Activated CD4-positive, CD25-positive, alpha-beta regulatory T cell treated with anti-CD3 and anti-CD28 coated beads, Interleukin-2, amount 50 U/mL, for 24 hours (primary cell): ENCODE measurements around the gene ST6GALNAC2.
"Not testable (repeated sequence)": the region's sequence is repeated elsewhere in the genome, so short reads cannot be mapped to it uniquely, and the experiment has no call there.

Experiments used
- ATAC-seq, 2 donors: fragments of 150-1000 bp; cut with Tn5 transposase; one replicate each; pipeline ENCODE4 v1.10.0; 2021; ENCODE audit warnings: mild to moderate bottlenecking in 1 of 2, moderate library complexity in 1 of 2

The ST6GALNAC2 gene

DNA sequence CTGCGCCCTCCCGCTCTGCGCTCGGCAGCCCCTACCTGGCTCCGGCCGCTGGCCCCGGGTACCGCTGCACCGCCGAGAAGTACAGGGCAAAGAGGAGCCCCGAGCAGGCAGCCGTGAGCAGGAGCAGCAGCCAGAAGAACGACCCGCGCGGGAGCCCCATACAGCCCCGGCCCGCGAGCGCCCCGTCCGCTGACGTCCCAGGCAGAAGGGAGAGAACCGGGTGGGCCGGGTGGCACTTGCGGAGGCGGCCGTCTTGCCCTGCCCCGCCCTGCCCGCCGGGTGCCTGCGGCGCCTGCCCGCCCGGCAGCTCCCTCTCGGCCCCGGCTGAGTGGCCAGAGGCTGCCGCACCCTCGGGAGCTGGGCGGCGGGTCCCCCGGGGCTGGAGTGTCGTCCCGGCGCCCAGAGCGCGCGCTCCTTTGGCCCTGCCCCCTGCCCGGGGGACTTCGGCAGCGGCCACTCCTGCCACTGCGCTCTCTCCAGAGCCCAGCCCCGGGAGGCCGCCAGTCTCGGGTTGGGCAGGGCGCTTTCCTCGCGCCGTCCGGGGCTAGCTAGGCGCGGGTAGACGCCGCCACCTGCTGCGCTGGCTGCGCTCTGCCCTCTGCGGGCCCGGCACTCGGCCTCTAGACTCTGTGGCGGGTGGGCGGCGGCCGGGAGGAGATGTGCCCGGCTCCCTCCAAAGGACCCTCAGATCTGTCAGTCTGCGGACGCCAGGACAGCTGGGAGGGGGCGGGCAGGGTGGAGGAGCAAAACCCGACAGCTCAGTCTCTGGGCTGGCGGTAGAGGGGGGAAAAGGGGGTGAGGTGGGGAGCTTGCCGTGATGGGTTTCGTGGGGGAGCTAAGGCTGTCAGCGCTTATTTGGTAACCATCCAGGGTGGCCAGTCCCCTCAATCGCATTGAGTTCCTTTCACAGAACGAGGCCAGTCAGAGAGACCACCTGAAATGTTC lies at the start of gene ST6GALNAC2:
TSS of gene ST6GALNAC2 (minus strand) at position 212 of the 945 bp plus-strand sequence. CDS start at position 160, 52 bp downstream.
- ATAC-seq, result peak; percentile 59 to 67

GRCh38 chr17:76635039-76635438 lies 49.4 kb upstream of the ST6GALNAC2 start:
- no peak for ATAC-seq

- no peak for ATAC-seq
Observed at GRCh38 chr17:76633628-76634328, 48.1 kb upstream of the ST6GALNAC2 start.

DNA sequence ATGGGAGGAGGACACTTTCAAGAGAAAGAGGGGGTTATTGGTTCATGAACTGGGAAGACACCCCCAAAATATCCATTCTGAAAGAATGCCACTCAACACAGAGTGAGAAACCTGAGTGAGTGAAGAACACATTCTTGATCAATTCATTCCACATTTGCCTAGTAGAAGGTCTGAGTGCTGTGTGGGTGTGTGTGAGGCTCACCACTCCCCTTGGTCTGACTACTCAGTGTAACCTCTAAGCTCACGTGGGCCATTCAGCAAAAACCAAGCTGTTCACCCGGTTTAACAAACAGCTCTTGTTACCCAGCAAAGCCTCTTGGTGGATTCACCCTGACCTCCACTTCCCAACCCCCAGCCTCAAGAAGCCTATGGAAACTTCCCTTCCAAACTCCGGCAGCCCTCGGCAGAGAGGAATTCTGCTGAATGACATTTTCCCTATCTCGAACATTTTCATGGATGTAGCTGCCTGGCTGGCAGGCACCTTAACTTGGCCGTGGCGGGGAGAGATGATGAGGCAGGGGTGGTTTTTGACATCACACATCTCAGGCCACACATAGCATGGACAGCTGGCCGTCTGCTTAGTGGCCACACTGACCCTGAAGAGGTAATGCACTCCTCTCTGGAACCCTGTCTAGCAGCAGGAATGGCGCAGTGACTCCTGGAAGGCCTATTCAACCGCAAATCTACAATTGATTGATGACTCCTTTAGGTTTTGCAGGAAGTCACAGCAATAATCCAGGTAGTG lies 46.3 kb upstream of the ST6GALNAC2 start:
- ATAC-seq, result no peak

- no peak for ATAC-seq
Observed at GRCh38 chr17:76630151-76630550, 44.5 kb upstream of the ST6GALNAC2 start.

GRCh38 chr17:76627510-76627909 lies 41.9 kb upstream of the ST6GALNAC2 start:
- no peak for ATAC-seq

DNA sequence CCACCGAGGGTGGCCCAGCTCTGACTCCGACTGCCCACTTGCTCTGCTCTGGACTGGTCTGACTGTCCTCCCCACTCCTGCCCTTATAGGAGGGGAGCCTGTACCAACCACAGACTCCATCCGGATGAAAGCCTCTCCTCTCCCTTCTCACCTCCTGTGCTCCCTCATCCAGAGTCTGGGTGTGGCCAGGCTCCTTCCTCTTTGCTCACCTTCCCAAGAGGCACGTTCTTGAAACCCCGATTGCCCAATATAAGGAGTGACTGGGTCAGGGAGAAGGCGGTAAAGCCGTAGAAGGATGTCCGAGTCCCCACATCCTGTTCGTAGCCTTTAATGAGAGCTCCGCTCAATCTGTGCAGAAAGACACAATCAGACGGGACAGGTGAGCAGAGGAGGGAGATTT lies 40.8 kb upstream of the ST6GALNAC2 start:
- no peak for ATAC-seq

GRCh38 chr17:76625496-76625895 lies 39.8 kb upstream of the ST6GALNAC2 start:
- no peak for ATAC-seq

GRCh38 chr17:76623271-76624146 lies 37.8 kb upstream of the ST6GALNAC2 start:
- peak; percentile 78 to 88 for ATAC-seq

- ATAC-seq, result no peak
Observed at GRCh38 chr17:76617838-76618237, 32.2 kb upstream of the ST6GALNAC2 start.

DNA sequence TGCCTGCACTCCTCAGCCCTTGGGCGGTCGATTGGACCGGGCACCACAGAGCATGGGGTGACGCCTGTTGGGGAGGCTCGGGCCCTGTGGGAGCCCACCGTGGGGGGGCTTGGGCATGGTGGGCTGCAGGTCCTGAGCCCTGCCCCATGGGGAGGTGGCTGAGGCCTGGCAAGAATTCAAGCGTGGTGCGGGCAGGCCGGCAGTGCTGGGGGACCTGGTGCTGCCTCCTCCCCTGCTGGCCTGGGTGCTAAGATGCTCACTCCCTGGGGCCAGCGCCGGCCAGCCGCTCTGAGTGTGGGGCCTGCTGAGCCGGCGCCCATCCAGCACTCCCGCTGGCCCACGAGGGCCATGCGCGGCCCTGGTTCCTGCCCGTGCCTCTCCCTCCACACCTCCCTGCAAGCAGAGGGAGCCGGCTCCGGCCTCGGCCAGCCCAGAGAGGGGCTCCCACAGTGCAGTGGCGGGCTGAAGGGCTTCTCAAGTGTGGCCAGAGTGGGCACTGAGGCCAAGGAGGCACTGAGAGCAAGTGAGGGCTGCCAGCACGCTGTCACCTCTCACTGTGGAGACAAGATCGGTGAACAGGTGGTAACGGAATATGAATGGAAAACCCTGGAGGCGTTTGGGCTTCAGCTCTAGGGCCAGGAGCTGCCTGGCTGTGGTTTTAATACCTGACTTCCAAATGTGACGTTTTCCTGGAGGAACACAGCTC lies 29.4 kb upstream of the ST6GALNAC2 start:
- ATAC-seq, result no peak

DNA sequence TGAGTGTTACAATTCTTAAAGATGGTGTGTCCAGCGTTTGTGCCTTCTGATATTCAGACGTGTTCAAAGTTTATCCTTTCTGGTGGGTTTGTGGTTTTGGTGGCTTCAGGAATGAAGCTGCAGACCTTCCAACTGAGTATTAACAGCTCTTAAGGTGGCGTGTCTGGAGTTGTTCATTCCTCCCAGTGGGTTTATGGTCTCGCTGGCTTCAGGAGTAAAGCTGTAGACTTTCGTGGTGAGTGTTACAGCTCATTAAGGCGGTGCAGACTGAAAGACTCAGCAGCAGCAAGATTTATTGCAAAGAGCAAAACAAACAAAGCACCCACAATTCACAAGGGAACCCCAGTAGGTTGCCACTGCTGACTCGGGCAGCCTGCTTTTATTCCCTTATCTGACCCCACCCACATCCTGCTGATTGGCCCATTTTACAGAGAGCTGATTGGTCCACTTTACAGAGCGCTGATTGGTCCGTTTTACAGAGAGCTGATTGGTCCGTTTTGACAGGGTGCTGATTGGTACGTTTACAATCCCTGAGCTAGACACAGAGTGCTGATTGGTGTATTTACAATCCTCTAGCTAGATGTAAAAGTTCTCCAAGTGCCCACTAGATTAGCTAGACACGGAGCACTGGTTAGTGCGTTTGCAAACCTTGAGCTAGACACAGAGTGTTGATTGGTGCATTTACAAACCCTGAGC lies 28.6 kb upstream of the ST6GALNAC2 start:
- not testable (repeated sequence) for ATAC-seq

DNA sequence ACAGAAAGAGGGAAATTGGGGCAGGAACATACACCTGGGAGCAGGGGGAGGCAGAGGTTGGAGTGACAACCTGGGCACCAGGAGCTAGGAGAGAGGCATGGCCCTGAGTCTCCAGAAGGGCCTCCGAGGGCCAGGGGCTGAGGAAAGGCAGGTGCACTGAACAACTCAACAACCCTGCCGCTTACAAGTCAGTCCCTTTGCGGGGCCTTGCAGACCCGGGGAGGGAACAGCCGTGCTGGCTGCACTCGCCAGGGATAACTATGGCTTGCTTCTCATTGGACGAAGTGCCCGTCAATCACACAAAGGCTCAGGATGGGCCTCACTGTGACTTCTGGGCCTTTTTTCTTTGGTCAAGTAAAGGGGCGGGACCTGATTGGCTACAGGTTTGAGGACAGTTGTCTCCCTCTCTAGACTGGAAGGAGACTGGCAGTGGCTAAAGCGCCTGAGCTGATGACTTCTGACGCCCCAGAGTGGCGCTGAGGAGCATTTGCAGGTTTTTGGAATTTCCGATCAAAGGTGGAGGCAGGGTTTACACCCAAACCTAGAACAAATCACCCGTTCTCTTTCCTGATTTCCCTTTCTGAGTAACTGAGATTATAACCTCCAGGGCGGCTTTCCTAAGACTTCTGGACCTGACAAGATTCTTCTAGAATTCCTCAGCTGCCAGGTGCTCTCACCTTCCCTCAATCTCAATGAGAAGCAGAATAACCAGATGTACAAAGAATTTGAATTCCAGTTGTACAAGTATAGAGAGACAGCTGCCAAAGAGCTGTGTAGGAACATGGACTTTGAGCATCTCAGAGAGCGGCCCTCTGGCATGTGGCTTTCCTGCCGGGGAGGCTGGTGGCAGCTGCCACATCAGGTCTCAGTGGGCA lies 27.6 kb upstream of the ST6GALNAC2 start:
- ATAC-seq, result no peak

GRCh38 chr17:76612465-76612864 lies 26.8 kb upstream of the ST6GALNAC2 start:
- no peak for ATAC-seq

DNA sequence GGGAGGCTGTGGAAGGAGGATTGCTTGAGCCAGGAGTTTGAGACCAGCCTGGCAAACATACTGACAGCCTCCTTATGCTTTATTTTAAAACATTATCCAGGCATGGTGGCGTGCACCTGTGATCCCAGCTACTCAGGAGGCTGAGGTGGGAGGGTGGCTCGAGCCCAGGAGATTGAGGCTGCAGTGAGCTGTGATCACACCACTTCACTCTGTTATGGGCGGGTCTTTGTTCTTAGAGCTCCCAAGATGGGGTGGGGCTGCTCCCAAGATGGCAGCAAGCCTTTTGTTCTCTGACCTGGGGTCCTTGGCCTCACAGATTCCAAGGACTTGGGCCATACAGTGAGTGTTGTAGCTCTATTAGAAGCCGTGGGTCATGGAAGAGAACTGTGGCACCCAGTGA lies 26.1 kb upstream of the ST6GALNAC2 start:
- ATAC-seq, result no peak

- ATAC-seq, result not testable (repeated sequence)
Observed at GRCh38 chr17:76611080-76611749, 25.6 kb upstream of the ST6GALNAC2 start.

GRCh38 chr17:76606685-76607084 lies 21.0 kb upstream of the ST6GALNAC2 start:
- ATAC-seq, result not testable (repeated sequence)

DNA sequence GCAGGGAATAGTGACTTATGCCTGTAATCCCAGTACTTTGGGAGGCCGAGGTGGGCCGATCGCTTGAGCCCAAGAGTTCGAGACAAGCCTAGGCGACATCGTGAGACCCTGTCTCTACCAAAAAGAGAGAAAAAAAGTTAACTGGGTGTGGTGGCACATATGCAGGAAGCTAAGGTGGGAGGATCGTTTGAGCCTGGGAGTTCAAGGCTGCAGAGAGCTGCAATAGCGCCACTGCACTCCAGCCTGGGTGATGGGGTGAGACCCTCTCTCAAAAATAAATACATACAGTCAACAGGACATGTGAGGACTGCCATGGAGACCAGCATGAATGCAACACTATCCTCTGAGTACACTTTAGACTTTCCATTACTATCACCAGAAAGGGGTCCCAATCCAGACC lies 15.4 kb upstream of the ST6GALNAC2 start:
- no peak for ATAC-seq
